Left hindlimb (tissue), 1 donor: ENCODE results near the gene RTBDN.
"Not testable (repeated sequence)": the region's sequence is repeated elsewhere in the genome, so short reads cannot be mapped to it uniquely, and the experiment has no call there.

Source experiments
- DNase-seq: peaks from one replicate; pipeline ENCODE4 v3.0.0-alpha.2; 2018

RTBDN gene

DNA sequence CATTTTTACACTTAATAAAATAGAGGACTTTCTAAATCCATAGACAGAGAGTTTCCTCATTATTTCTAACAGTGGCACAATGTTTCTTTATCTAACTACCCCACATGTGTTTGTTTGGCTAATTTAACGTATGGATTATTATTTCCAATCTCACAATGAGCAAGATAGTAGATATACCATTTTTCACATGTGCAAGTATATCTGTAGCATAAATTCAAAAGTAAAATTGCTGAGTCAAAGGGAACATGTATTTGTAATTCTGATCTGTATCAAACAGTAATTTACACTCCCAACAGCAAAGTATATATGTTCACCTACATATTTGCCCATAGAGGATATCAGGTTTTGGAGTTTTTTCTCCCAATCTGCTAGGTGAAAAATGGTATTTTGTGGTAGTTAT is 22.3 kb upstream of the RTBDN start:
- no peak for DNase-seq

- DNase-seq = peak; percentile 86
Measured at GRCh38 chr19:12847159-12848139, 13.1 kb upstream of the RTBDN start.

GRCh38 chr19:12846613-12847012 is 12.2 kb upstream of the RTBDN start:
- not testable (repeated sequence) for DNase-seq

DNA sequence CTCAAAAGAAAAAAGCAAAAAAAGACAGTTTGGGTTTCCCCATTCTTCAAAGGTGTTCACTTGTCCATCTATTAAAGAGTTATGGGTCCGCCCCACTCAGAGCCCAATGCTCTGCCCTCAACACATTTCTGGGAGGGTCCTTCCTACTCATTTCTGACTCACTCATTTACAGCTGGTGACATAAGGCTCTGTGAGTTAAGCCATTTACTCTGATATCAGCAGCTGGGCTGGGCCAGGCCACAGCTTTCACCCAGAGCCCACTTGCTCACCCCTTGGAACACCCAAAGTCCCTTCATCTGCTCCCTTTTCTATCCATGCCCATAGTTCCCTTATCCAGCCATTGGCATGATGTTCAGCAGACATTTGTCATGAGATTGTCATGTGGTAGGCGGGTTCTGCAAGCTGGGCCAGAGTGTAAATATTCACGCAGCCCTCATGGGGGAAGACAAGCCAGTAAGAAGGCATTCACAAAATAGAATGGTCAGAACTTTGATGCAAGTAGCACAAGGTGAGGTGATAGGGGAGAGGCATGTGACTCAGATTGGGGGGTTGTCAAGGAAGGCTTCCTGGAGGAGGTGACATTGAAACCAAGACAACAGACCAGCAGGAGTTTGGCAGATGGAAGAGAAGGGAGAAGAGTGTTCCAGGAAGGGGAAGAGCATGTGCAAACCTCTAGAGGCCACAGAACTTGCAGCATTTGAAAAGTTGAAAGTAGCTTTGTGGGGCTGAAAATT is 9.8 kb upstream of the RTBDN start:
- no peak for DNase-seq

- no peak for DNase-seq
Measured at GRCh38 chr19:12843328-12843727, 8.9 kb upstream of the RTBDN start.

DNA sequence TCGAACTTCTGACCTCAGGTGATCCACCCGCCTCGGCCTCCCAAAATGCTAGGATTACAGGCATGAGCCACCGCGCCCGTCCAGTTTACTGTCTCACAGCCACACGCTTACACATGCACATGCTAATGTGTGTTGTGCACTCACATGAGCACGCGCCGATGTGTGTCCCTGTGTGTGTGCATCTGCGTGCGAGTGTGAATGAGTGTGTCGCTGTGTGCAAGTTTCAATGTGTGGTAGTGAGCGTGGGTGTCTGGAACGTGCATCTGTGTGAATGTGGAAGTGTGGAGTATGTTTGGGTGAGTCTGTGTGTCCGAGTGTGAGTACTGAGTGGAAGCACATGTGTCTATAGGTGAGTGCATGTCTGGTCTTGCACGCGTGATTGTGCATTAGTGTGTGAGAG is 8.1 kb upstream of the RTBDN start:
- DNase-seq = no peak

DNA sequence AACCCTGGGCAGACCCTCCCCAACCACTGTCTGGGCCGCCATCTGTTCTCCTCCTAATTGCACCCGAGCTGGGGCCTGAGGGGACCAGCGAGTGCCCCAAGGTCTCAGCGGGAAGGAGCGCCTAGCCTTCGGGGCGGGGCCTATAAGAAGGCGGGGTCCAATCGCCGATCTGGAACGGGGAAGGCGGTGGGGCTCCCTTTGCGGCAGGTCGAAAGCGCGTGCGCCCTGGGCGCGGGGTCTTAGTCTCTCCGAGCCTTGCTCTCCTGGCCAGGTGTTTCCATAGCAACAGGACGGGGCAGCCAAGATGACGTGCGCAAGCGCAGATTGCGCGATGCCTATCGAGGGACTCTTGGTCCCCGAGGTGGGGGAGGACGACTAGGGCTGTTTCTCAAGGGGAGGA is 6.7 kb upstream of the RTBDN start:
- DNase-seq = peak; percentile 54

- no peak for DNase-seq
Measured at GRCh38 chr19:12840091-12841079, 6.0 kb upstream of the RTBDN start.

GRCh38 chr19:12838886-12839756 is 4.7 kb upstream of the RTBDN start:
- no peak for DNase-seq

DNA sequence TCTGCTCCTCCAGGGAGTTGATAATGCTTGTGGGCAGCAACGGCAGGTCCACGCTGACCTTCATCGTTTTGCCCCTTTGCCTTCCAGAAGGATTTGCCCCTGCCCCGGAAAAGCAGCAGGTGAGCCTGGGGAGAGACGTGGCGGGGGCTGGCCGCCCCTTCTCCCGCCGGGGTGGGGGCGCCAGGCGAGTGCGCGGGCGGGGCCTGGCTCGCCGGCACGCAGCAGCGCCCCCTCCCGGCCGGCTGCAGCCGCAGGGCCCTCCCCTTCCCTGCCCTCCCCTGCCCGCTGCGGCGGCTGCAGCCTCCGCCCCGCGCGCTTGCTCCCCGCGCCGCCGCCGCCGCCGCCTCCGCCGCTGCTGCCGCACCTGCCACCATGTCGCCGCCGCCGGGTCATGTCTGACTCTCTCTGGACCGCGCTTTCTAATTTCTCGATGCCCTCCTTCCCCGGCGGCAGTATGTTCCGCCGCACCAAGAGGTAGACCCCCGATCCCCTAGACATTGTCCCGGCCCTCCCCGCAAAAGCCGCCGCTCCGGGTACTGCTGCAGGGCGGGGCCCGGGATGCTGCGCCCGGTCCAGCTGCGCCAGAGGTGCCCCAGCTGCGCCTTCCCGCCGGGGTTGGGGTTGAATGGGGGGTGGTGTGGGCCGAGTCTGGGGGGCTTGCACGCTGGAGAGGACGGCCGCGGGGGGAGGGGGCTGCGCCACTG is 4.0 kb upstream of the RTBDN start, which contains the start of gene MAST1:
Gene MAST1 (plus strand): TSS at position 334 of the 704 bp plus-strand sequence. CDS start 58 bp downstream, at position 392.
- DNase-seq = no peak

GRCh38 chr19:12837225-12837624 is 2.8 kb upstream of the RTBDN start:
- DNase-seq = no peak

DNA sequence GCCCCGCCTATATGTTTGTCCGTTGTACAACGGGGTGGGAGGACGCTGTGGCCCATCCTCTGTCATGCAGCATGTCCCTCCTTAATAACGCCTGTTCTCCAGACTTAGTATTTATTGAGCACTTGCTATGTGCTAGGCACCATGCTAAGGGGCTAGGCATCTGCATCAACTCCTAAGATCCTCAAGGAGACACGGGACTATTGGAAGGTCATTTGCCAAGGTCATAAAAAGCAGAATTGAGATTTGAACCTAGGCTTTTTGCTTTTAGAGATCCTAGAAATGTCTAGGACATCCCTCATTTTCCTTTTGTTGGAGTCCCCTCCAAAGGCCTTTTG is 2.1 kb upstream of the RTBDN start:
- no peak for DNase-seq

DNA sequence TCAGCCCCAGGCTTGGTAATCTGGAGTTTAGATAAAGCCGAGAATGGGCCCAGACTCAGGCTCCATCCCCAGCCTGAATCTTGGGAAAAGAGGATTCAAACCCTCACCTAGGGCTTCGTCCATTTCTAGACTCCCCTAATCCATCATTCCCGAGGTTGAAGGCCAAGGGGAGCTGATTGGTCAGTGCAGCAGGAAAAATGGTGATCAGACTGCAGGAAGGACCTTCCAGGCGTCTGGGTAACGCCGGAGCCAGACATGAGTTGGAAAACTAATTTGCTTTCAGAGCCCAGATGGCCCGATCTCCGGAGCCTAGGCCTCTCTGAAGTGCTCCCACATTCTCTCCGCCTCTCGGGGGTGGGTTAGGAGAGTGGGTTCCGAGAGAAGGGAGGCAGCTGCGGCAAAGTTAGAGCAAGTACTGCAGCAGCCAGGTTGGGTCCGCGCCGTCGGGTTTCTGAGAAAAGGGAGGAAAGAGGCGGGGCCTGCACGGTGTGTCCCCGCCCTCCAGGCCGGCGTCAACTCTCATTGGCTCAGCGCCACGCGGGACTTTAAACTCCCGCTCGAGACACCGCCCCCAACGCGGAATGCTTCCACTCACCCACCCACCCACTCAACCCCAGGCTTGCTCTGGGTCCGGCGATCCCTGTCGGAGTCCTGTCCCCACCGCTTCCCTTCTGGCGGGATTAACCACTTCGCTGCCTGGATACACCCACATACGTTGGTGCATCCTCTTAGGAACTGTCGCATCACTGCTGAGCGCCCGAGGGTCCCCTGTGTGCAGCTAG is 788 bp upstream of the RTBDN start:
- no peak for DNase-seq

- no peak for DNase-seq
Measured at GRCh38 chr19:12833738-12834565, 427 bp downstream of the RTBDN start.

- DNase-seq = no peak
Measured at GRCh38 chr19:12833418-12833737, 1.0 kb downstream of the RTBDN start.

- no peak for DNase-seq
Measured at GRCh38 chr19:12828494-12828893, 5.9 kb downstream of the RTBDN start.

DNA sequence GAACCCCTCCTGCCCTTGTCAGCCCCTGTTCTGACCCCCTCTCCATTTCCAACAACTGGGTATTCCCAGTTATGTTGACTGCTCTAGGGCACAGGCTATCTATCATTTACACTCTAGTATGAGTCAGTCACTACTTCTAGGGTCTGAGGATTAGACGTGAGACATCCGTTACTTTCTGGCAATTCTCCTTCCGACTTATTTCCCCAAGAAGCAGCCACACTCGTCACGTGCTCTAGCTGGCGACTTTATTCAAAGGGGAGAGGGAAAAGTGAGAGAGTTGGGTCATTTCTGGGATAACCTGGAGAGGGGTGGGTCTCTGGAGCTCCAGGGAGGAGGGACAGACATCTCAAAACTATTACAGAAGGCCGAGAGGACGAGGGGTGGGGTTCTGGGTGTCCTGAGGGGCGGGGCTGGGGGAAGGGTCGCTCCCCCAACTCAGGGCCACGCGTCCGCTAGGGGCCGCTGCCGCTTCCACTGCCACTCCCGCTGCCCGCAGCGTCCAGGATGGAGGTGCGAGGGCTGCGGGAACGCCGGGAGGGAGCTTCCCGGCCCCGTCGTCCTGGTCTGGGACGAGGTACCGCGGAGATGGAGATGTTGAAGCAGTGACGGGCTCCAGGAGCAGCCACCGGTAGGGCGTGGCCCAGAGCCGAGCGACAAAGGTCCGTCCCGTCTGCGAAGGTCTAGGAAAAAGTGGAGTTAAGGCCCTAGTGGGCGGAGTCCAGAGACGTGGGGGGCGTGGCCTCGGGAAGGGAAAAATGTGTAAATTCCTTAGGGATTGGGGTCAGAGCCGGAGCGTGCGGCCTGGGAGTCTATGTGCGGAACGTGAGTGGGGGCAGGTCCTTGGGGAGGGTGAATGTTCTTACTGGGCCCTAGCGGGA is 8.9 kb downstream of the RTBDN start:
- DNase-seq = no peak

DNA sequence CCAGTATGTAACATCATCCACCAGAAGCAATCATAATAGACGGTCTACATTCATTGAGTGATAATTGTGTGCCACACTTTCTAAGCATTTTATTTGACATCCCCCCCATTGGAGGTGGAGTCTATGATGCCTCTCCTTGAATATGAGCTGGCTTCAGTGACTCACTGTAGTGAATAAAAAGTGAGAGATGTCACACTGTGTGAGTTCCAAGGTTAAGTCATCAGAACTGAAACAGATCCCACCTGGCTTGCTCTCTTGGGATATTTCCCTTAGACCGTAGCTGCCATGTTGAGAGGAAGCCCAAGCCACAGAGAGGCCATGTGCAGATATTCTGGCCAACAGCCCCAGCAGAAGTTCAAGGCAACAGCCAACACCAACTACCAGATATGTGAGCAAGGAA is 12.6 kb downstream of the RTBDN start:
- DNase-seq = no peak
